Mesodermal cell (in vitro differentiated cells): ENCODE results near the gene TRAF4.
A peak's percentile ranks its signal among the peaks of the same experiment; 100 is the strongest.
"Not testable (repeated sequence)": the region's sequence is repeated elsewhere in the genome, so short reads cannot be mapped to it uniquely, and the experiment has no call there.

Source experiments
- H3K27ac ChIP-seq: 2 replicates; pipeline ENCODE4 v1.7.0; 2013; ENCODE audit warnings: mild to moderate bottlenecking, low read depth, low read length, moderate library complexity; ENCODE audit not compliant: severe bottlenecking
- H3K36me3 ChIP-seq: 2 replicates; pipeline ENCODE4 v1.7.1; 2013; ENCODE audit warnings: mild to moderate bottlenecking, low read length, moderate library complexity; ENCODE audit not compliant: control insufficient read depth, insufficient read depth
- H3K4me1 ChIP-seq: one replicate; pipeline ENCODE4 v1.7.1; 2013; ENCODE audit warnings: mild to moderate bottlenecking, low read length; ENCODE audit not compliant: insufficient read depth, control insufficient read depth, poor library complexity, severe bottlenecking
- H3K4me3 ChIP-seq: 2 replicates; pipeline ENCODE4 v1.7.0; 2013; ENCODE audit warnings: low read length, control low read depth, mild to moderate bottlenecking; ENCODE audit not compliant: insufficient read depth, poor library complexity, severe bottlenecking; ENCODE audit errors: extremely low read depth
- H3K9me3 ChIP-seq: 2 replicates; pipeline ENCODE4 v1.7.1; 2013; ENCODE audit warnings: mild to moderate bottlenecking, low read length, moderate library complexity; ENCODE audit not compliant: control insufficient read depth
- WGBS, 2 experiments: methylation state at CpG; one replicate each; pipeline ENCODE4 v1.1.5; 2013; ENCODE audit warnings: missing lambda C conversion rate in 2 of 2; ENCODE audit not compliant: insufficient coverage in 2 of 2; 5-methylcytosine and 5-hydroxymethylcytosine counted together

TRAF4 gene

GRCh38 chr17:28735242-28735722, 8.5 kb upstream of the TRAF4 start:
- 87 to 93% methylated on average over 4 of the region's 5 CpGs for WGBS, 2 experiments
- H3K36me3 ChIP-seq, result peaks cover 21% of the 10 kb centered on the region
- no peak overlapping the region for H3K4me3 ChIP-seq
- no peaks in the 10 kb centered on the region for H3K4me1 ChIP-seq
- no peak overlapping the region for H3K27ac ChIP-seq
- no peaks in the 10 kb centered on the region for H3K9me3 ChIP-seq

DNA sequence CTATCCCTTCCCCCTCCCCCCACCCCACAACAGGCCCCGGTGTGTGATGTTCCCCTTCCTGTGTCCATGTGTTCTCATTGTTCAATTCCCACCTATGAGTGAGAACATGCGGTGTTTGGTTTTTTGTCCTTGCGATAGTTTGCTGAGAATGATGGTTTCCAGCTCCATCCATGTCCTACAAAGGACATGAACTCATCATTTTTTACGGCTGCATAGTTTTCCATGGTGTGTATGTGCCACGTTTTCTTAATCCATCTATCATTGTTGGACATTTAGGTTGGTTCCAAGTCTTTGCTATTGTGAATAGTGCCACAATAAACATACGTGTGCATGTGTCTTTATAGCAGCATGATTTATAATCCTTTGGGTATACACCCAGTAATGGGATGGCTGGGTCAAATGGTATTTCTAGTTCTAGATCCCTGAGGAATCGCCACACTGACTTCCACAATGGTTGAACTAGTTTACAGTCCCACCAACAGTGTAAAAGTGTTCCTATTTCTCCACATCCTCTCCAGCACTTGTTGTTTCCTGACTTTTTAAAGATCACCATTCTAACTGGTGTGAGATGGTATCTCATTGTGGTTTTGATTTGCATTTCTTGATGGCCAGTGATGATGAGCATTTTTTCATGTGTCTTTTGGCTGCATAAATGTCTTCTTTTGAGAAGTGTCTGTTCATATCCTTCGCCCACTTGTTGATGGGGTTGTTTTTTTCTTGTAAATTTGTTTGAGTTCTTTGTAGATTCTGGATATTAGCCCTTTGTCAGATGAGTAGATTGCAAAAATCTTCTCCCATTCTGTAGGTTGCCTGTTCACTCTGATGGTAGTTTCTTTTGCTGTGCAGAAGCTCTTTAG, 7.7 kb upstream of the TRAF4 start:
- not testable (repeated sequence) for H3K4me1 ChIP-seq

DNA sequence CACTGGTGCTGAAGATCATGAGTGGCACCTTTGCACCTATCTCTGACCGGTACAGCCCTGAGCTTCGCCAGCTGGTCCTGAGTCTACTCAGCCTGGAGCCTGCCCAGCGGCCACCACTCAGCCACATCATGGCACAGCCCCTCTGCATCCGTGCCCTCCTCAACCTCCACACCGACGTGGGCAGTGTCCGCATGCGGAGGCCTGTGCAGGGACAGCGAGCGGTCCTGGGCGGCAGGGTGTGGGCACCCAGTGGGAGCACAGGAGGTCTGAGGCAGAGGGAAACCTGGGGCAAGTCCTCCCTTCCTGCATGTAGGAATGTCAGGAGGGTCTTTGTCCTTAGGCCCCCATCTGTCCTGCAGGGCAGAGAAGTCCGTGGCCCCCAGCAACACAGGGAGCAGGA, 6.5 kb upstream of the TRAF4 start:
- no peaks in the 10 kb centered on the region for H3K9me3 ChIP-seq
- no peak overlapping the region for H3K27ac ChIP-seq
- H3K4me1 ChIP-seq, result peaks cover 3% of the 10 kb centered on the region
- H3K4me3 ChIP-seq, result no peak overlapping the region
- WGBS, 2 experiments, result 95% methylated on average over 10 to 12 of the region's 12 CpGs
- H3K36me3 ChIP-seq, result peaks cover 26% of the 10 kb centered on the region

More for the DNA sequence above, 7.7 kb upstream of the TRAF4 start:
- 100% methylated on average over 1 of the region's 8 CpGs; no CpG with 5 or more reads in 1 of the 2 experiments for WGBS, 2 experiments
- H3K27ac ChIP-seq, H3K4me3 ChIP-seq, H3K9me3 ChIP-seq: not testable (repeated sequence)
- peaks cover 26% of the 10 kb centered on the region for H3K36me3 ChIP-seq

- H3K36me3 ChIP-seq, result peaks cover 26% of the 10 kb centered on the region
- H3K27ac ChIP-seq, result no peak overlapping the region
- peaks cover 3% of the 10 kb centered on the region for H3K4me1 ChIP-seq
- H3K4me3 ChIP-seq, result no peak overlapping the region
- no peaks in the 10 kb centered on the region for H3K9me3 ChIP-seq
- whole genome bisulfite sequencing, 2 experiments, result 96 to 97% methylated on average over 15 to 16 of the region's 22 CpGs
These were observed 5.8 kb upstream of the TRAF4 start for GRCh38 chr17:28737770-28738679.

- H3K27ac ChIP-seq, result no peak overlapping the region
- H3K4me1 ChIP-seq, result peaks cover 3% of the 10 kb centered on the region
- H3K9me3 ChIP-seq, result no peaks in the 10 kb centered on the region
- peaks cover 26% of the 10 kb centered on the region for H3K36me3 ChIP-seq
- WGBS, 2 experiments, result 98 to 99% methylated on average over 7 of the region's 10 CpGs
- no peak overlapping the region for H3K4me3 ChIP-seq
These were observed 5.0 kb upstream of the TRAF4 start for GRCh38 chr17:28738680-28739384.

- H3K36me3 ChIP-seq, result peaks cover 28% of the 10 kb centered on the region
- 93 to 96% methylated on average over 8 of the region's 10 CpGs for WGBS, 2 experiments
- H3K27ac ChIP-seq, result no peak overlapping the region
- H3K9me3 ChIP-seq, result no peaks in the 10 kb centered on the region
- no peak overlapping the region for H3K4me3 ChIP-seq
- peaks cover 5% of the 10 kb centered on the region for H3K4me1 ChIP-seq
These were observed 3.1 kb upstream of the TRAF4 start for GRCh38 chr17:28740406-28741357.

- H3K9me3 ChIP-seq, result no peaks in the 10 kb centered on the region
- peaks cover 38% of the 10 kb centered on the region for H3K36me3 ChIP-seq
- WGBS, 2 experiments, result 94 to 95% methylated on average over 7 to 17 of the region's 19 CpGs
- H3K4me1 ChIP-seq, result peaks cover 15% of the 10 kb centered on the region
- no peak overlapping the region for H3K4me3 ChIP-seq
- no peak overlapping the region for H3K27ac ChIP-seq
These were observed 2.2 kb upstream of the TRAF4 start for GRCh38 chr17:28741358-28742349.

DNA sequence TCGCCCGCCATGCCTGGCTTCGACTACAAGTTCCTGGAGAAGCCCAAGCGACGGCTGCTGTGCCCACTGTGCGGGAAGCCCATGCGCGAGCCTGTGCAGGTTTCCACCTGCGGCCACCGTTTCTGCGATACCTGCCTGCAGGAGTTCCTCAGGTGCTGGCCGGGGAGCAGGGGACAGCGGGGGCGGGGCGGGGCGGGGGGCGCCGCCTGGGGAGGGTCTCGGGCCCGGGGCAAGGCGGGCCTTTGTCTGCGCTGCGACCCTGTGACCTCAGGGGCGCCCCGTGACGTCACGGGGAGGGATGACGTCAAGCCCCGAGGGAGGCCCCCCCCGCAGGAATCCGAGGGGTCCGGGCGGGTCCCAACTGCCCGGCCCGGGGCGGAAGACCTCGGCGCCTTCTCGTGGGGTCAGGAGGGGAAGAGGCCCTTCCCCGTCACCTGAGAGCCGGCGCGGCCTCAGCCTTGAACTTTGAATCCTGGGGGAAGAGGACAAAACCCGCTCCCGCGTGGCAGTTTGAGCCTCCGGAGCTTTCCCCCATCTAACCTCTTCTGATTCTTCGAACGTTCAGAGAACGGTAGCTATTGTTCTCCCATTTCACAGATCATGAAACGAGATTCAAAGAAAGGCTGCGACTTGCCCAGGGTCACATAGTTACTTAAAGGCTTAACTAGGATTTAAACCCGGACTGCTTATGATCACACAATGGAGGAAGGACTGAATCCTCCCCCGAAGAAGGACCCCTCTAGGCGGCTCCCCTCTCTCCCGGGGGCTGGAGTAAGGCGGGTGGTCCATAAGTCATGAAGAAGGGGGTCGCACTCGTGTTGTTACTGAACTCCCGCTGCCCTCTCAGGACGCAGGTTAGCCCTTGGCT, 527 bp downstream of the TRAF4 start:
- Histone ChIP-seq H3K4me3 (peak overlapping the region; percentile 98), H3K4me1 (peaks cover 23% of the 10 kb centered on the region), H3K36me3 (peaks cover 56% of the 10 kb centered on the region), H3K27ac (peak overlapping the region; percentile 100), H3K9me3 (no peaks in the 10 kb centered on the region)
- WGBS, 2 experiments, result 0 to 1% methylated on average over 41 to 46 of the region's 61 CpGs
